ENCODE measurements around the gene RIMS1.

Gene RIMS1

DNA sequence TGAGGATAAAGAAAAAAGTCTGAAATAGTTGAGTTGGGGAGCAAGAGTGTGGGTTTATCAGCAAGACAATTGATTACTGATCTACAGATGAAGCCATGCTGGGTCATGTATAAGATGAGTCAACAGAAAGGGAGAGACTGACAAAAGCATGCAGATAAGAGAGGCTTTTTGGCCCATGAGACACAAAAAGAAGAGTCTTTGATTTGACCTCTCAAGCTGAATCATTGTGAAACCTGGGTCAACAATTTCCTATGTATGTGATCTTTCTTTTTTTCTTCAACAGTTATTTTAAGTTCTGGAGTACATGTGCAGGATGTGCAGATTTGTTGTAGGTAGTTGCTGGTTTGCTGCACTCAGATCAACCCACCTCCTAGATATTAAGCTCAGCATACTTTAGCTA is 15.9 kb downstream of the RIMS1 start:
- TF ChIP-seq, protein P1, sequence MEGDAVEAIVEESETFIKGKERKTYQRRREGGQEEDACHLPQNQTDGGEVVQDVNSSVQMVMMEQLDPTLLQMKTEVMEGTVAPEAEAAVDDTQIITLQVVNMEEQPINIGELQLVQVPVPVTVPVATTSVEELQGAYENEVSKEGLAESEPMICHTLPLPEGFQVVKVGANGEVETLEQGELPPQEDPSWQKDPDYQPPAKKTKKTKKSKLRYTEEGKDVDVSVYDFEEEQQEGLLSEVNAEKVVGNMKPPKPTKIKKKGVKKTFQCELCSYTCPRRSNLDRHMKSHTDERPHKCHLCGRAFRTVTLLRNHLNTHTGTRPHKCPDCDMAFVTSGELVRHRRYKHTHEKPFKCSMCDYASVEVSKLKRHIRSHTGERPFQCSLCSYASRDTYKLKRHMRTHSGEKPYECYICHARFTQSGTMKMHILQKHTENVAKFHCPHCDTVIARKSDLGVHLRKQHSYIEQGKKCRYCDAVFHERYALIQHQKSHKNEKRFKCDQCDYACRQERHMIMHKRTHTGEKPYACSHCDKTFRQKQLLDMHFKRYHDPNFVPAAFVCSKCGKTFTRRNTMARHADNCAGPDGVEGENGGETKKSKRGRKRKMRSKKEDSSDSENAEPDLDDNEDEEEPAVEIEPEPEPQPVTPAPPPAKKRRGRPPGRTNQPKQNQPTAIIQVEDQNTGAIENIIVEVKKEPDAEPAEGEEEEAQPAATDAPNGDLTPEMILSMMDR (IDR thresholded peaks at IDR 0.05; ENCODE audit: borderline replicate concordance, control extremely low read depth, extremely low read depth, insufficient read depth, missing control alignments): no peak
- peak; percentile 5 for DNase-seq (ENCODE audit: low spot score)
- in situ Hi-C loops (cut with MboI; ENCODE audit: low sequenced_read_pairs, unreplicated experiment): no loop called here

DNA sequence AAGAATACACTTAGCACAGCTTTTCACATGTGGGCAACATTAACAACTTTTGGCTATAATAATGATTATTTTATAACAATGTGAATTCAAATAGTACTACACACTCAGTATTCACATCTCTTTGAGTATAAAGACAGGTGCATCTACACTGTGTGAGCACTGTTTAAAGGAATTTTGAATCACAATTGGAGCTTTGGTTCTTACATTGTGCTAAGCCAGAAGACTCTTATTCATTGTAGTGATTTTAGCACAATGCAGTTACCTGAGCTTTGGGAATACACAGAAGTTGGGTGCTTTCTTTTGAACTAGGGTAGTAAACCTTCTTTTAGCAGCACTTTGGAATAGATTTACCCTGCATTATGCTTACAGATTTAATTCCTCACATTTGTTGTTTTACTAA is 20.5 kb downstream of the RIMS1 start:
- TF ChIP-seq, protein P1 (IDR thresholded peaks at IDR 0.05; ENCODE audit: borderline replicate concordance, control extremely low read depth, extremely low read depth, insufficient read depth, missing control alignments): no peak
- in situ Hi-C loops (cut with MboI; ENCODE audit: low sequenced_read_pairs, unreplicated experiment): no loop called here
- DNase-seq (ENCODE audit: low spot score): no peak

DNA sequence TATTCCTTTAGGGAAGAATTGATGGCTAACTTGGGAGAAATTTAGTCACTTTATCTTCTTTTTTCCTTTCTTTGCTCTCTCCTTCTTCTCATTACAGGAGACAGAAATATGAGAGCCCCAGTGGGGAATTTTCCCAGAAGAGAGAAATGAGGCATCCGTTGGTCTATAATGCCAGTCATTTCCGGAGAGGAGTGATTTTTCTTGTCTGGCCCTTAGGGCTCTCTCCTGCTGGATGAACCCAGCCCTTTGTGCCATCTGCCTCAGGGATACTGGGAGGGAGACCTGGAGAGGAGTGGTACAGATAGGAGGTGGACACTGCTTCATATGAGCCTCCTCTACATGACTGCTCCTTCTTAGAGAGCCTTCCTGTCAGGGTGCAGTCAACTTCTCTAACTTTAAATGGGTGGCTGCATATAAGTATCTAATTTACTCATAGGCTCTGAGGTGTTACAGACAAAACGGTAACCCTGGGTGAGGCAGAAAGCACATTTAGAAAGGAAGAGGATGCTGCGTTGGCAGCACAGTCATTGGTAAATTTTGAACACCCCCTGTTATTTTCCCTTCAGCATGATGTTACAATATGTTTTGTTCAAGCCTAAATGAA is 21.9 kb downstream of the RIMS1 start:
- DNase-seq (ENCODE audit: low spot score): no peak
- TF ChIP-seq, protein P1 (IDR thresholded peaks at IDR 0.05; ENCODE audit: borderline replicate concordance, control extremely low read depth, extremely low read depth, insufficient read depth, missing control alignments): no peak
- in situ Hi-C loops (cut with MboI; ENCODE audit: low sequenced_read_pairs, unreplicated experiment): no loop called here

DNA sequence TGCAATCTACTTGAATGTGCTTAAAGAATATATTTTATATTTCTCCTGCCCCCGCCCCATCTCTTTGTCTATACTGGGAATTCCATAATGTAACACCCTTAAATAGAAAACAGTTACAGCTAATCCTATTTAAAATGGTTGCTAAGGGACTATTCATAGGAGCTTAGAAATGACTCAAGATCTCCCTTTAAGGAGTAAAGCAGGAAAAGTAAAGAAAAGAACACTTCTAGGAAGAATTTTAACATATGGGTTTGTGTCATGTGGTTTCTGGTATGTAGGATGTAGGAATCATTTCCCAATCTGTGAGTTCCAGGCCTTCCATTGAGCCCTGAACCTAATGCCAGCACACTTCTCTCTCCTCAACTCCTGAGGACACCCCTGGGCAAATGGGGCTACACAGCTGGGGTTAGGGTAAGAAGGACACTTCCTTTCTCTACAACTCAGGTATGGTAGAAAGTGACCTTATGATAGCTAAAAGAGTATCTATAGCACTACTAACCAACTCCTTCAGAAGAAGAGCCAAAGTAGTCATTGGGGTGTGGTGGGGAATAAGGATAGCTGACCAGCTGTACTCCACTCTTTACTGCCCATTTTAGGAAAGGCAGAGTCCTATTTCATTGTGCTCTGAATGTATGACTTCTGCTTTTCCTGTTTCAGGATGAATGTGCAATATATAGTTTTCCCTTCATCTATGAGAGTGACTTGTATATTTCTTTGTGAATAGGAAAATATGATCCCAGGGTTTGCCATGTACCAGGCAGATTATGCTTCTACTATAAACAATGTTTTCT is 27.3 kb downstream of the RIMS1 start:
- in situ Hi-C loops (cut with MboI; ENCODE audit: low sequenced_read_pairs, unreplicated experiment): no loop called here
- TF ChIP-seq, protein P1 (IDR thresholded peaks at IDR 0.05; ENCODE audit: borderline replicate concordance, control extremely low read depth, extremely low read depth, insufficient read depth, missing control alignments): no peak
- no peak for DNase-seq (ENCODE audit: low spot score)

DNA sequence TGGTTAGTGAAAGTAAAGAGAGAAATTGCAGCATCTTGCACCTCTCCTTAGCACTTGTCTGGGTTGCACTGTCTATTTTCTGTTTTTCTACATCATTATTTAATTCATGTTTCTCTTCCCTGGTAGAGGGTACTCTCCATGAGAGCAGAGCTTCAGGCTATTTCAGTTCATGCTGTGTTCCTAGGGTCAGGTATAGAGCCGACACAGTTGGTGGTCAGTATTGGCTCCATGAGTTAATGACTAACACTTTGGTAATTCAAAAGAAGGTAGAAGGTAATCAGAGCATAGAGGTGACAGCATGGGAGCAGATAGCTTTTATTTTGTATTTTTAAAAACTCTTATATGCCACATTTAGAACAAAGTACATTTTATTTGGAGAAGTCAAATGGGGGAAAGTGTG is 42.7 kb downstream of the RIMS1 start:
- TF ChIP-seq, protein P1 (IDR thresholded peaks at IDR 0.05; ENCODE audit: borderline replicate concordance, control extremely low read depth, extremely low read depth, insufficient read depth, missing control alignments): no peak
- in situ Hi-C loops (cut with MboI; ENCODE audit: low sequenced_read_pairs, unreplicated experiment): no loop called here
- no peak for DNase-seq (ENCODE audit: low spot score)

DNA sequence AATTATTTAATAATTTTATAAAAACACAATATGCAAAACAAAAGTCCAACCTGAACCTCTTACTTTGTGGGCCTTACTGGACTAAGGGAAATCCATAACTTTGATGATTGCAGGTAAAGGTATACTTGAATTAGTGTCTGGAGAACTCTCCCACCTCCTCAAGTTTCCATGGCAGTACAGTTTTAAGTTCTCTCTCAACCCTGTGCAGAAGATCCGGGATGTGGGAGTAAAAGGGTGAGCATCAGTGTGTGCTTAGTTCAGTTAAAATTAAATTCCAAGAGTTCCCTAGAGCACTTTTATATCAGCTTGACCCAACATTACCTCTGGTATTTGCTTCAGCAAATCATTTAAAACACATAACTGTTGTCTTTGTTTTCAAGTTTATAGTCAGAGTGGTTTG is 47.5 kb downstream of the RIMS1 start:
- TF ChIP-seq, protein P1 (IDR thresholded peaks at IDR 0.05; ENCODE audit: borderline replicate concordance, control extremely low read depth, extremely low read depth, insufficient read depth, missing control alignments): no peak
- in situ Hi-C loops (cut with MboI; ENCODE audit: low sequenced_read_pairs, unreplicated experiment): no loop called here

More for the DNA sequence above, 47.5 kb downstream of the RIMS1 start:
- DNase-seq (ENCODE audit: low spot score): no peak

All from GM13976 (cell line).